HG03097 (cell line): ENCODE measurements around the gene ATP8B2.
"Not testable (repeated sequence)": the region's sequence is repeated elsewhere in the genome, so short reads cannot be mapped to it uniquely, and the experiment has no call there.

Source experiments
- ATAC-seq: cut with Tn5 transposase; IDR thresholded peaks from one replicate; pipeline ENCODE4 v1.9.1; 2021; ENCODE audit not compliant: unreplicated experiment, low FRiP score

Gene ATP8B2

DNA sequence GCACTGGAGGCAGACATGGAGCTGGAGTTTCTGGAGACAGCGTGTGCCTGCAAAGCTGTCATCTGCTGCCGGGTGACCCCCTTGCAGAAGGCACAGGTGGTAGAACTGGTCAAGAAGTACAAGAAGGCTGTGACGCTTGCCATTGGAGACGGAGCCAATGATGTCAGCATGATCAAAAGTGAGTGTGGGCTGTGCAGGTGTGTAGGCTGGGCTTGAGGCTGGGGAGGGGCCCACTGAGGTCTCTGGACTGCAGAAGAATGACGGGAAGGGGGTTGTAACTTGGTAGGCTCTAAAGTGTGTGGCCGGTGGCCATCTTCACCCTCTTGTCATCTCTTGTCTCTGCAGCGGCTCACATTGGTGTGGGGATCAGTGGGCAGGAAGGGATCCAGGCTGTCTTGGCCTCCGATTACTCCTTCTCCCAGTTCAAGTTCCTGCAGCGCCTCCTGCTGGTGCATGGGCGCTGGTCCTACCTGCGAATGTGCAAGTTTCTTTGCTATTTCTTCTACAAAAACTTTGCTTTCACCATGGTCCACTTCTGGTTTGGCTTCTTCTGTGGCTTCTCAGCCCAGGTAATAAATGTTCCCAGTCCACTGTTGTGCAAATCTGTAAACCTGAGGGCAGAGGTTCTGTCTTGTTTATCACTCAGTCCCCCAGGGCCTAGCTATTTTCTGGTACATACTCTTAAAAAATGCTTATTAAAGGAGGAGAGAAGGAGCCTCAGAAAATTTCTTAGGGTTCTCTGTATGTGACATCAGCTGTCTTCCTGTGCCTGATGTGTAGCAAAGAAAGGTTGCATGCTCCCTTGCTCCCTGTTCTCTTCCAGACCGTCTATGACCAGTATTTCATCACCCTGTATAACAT, 19.9 kb downstream of the ATP8B2 start:
- no peak for ATAC-seq

GRCh38 chr1:154346276-154346917, 21.1 kb downstream of the ATP8B2 start:
- no peak for ATAC-seq

DNA sequence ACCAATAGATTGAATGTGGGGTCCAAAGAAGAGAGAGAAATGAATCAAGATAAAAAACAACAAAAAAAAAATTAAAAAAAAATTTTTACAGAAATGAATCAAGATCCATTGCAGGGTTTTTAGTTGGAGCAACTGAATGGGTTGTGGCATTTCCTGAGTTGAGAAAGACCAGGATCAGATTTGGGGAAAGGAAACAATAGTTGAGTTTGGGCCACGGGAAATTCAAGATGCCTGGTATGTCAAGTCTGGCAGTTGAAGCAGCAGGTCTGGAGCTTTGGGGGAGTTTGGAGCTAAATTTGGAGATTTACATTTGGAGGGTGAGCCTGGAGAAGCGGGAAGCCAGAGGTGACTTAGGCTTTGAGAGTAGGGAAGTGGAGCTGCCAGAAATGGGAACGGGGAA, 22.6 kb downstream of the ATP8B2 start:
- no peak for ATAC-seq

- no peak for ATAC-seq
These were observed 23.2 kb downstream of the ATP8B2 start for GRCh38 chr1:154348429-154349076.

GRCh38 chr1:154349121-154349520, 23.8 kb downstream of the ATP8B2 start:
- no peak for ATAC-seq

- ATAC-seq, result no peak
These were observed 25.1 kb downstream of the ATP8B2 start for GRCh38 chr1:154350383-154350782.

DNA sequence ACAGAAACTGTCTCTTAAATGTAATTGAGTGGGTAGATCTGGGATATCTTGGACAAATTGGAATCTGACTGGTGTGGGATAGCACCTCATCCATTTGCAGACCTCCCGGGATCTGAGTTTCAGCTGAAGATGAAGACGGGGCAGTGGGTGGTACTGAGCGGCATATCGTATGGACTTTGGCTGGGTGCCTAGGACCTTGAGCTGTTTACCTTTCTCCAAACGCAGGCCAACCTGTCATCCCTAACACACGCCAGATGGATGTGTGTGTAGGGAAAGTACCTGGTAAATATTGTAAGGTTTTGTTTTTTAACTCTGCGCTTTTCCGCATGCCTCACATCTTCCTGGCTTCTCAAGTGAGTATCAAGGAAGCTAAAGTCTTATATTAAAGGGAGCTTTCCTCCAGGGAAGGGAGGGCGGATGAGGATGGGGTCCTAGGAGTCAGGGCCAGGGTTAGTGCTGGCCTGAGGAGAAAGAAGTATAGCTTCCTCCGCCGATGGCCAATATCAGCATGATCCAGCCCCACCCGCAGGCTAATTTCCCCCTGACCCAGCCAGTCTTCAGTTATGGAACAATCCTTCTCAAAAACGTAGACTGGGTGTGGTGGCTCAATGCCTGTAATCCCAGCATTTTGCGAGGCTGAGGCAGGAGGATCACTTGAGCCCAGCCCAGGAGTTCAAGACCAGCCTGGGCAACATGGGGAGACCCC, 26.2 kb downstream of the ATP8B2 start:
- ATAC-seq, result no peak

DNA sequence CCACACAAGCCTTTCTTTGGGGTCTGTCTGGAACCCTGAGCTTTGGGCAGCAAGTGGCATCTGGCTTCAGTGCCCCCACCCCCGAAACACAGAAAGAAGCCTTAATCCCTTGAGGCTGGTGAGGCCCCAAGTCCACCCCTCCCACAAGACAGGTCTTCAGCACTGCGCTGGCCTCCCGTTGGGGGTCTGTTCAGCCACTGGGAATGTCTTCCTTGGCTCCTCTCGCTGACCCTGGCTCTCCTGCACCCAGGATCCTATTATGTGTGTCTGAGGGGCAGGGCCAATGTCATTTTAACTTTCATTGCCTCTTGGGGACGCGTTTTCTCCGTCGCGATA, 26.9 kb downstream of the ATP8B2 start:
- no peak for ATAC-seq

DNA sequence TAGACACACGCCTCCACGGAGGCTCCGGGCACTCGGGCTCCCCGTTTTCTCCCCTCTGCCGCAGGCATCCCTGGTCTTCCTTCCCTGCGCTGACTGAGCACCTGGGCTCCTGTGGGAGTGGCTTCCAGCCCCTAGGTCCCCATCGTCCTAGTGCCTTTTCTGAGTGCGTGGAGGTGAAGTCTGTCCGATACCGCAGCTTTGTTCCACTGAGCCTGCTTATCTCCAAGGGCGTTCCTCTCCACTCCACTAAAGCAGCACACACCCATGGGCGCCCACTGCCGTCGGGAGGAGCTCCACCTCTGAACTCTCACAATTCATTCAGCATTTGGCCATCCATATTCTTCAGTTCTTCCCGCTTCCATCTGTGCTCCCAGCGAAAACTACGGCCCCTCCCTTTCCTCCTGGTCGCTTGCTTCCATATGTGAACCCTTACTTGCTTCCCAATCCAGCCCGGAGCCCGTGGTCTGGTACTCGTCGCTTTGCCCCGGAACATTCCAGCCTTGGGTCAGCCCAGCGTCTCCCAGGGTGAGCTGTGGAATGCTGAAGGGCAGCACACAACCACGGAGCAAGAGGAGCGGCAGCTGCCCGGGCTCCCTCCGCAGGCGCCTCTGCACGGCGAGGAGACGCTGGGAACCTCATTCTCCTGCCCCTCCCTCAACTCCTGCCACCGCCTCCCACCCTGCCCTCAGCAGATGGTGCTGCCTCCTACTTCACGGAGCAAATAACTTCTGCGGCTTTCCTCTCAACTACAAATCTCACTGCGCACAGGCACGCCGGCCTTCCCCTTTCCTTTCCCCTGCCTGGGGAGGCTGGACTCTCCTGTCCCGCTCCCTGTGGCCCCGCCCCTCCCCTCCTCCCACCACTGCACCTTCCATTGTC, 27.5 kb downstream of the ATP8B2 start:
- no peak for ATAC-seq

GRCh38 chr1:154353460-154353904, 28.2 kb downstream of the ATP8B2 start:
- no peak for ATAC-seq

DNA sequence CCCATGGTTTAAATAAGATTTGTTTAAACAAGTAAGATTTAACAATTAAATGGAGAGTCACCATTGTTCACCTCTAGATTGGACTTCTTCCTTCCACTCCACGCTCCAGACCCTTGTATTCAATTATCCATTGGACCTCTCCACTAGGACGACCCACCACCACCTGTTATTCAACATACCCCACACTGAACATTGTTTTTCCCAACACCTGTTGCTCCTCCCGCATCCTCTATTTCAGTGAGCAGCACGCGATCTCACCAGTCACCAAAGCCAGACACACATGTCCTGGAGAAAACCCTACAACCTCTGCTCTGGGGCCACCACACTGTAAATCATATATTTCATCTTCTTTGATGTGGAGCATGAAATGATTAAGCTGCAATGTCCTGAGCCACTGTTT, 28.6 kb downstream of the ATP8B2 start:
- no peak for ATAC-seq

GRCh38 chr1:154358519-154358918, 33.2 kb downstream of the ATP8B2 start:
- ATAC-seq, result no peak

DNA sequence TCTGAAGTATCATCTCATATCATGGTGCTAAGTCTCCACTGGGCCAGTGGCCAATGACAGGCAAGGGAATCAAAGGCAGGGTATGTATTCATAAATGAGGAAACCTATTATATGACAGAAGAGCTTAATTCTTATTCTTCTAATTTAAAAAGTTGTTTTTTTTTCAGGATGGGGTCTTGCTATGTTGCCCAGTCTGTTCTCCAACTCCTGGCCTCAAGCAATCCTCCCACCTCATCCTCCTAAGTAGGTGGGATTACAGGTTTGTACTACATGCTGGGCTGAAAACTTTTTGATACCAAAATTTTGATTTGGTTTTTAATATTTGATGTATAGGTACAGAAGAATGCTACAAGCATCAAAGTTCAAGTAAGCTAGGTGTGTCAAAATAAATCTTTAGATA, 35.0 kb downstream of the ATP8B2 start:
- no peak for ATAC-seq

- not testable (repeated sequence) for ATAC-seq
These were observed 35.6 kb downstream of the ATP8B2 start for GRCh38 chr1:154360881-154361280.

DNA sequence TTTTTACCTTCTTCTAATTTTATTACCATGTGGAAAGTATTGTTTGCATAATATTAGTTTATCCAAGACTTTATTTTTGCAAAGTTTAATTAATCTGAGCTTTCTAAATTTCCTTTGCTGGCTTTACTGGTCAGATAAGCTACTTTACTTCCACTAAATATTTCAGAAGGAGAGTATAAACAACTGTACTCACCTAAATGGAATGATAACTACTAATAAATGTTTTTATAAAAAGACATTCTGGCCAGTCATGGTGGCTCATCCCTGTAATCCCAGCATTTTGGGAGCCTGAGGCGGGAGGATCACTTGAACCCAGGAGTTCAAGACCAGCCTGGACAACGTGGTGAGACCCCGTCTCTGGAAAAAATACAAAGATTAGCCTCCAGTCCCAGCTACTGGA, 36.0 kb downstream of the ATP8B2 start:
- no peak for ATAC-seq

DNA sequence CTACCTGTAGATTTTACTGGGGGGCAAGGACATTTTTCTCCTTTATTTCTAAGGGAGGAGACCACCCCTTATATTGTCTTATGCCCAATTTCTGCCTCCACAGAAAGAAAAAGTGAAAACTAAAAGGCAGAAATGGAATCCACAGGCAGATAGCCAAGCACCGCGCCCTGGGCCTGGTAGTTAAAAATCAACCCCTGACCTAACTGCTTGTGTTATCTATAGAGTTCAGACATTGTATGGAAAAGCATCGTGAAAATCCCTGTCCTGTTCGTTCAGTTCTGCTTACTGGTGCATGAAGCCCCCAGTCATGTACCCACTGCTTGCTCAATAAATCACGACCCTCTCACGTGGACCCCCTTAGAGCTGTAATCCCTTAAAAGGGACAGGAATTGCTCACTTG, 46.1 kb downstream of the ATP8B2 start:
- no peak for ATAC-seq

DNA sequence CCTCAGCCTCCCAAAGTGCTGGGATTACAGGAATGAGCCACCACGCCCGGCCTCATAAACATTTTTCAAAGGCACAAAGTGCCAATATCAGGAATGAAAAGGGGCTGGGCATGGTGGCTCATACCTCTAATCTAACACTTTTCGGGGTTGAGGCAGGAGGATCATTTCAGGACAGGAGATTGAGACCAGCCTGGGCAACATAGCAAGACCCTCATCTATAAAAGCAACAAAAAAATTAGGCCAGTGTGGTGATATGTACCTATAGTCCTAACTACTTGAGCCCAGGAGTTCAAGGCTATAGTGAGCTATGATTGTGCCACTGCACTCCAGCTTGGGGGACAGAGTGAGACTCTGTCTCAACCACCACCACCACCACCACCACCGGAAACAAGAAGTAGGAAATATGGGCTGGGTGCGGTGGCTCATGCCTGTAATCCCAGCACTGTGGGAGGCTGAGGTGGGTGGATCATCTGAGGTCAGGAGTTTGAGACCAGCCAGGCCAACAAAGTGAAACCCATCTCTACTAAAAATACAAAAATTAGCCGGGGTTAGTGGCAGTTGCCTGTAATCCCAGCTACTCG, 48.5 kb downstream of the ATP8B2 start:
- ATAC-seq, result not testable (repeated sequence)

- no peak for ATAC-seq
These were observed 54.0 kb downstream of the ATP8B2 start for GRCh38 chr1:154379301-154379700.

DNA sequence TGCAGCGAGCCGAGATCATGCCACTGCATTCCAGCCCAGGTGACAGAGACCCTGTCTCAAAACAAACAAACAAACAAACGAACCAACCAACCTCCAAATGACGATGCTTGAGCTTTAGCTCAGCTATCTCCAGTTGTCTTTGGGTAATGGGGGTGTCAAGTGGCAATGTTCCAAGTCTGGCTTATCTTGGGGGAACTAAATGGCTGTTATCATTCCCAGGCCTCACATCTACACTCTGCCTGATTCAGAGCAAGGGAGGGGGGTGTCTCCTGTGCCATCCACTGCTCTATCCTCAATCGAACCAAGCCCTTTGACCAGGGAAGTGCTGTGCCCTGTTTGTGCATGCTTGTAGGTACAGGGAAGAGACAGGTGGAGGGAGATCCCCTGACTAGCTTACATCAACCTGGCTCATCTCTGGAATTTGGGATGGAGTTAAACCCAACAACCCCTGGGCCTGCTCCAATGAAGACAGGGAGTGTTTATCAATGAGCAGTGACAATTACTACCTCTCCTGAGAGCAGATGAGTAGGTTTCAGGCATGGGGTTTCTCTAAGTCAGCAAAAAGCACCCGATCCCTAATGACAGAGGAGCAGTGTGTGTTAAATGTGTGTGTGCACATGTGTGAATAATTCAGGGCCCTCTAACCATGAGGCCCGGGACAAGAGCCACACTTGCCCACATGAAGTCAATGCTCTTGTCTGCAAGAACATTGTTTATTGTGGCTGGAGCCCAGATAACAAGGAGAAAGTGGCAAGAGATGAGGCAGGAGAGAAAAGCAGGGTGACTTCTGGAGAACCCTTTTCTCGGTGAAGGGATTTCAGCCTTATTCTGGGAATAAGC, 59.5 kb downstream of the ATP8B2 start:
- ATAC-seq, result no peak
